ENCODE results near the gene GRP. TPM values are rescaled to one million over a fixed set of nuclear protein-coding genes. Genes with fewer than 3 reads are reported as not detected.

GRP gene
- total RNA-seq (2014; rRNA removed; shearing (Covaris generic)): 0.22 TPM in 1 of 2 replicates, not detected in the other

DNA sequence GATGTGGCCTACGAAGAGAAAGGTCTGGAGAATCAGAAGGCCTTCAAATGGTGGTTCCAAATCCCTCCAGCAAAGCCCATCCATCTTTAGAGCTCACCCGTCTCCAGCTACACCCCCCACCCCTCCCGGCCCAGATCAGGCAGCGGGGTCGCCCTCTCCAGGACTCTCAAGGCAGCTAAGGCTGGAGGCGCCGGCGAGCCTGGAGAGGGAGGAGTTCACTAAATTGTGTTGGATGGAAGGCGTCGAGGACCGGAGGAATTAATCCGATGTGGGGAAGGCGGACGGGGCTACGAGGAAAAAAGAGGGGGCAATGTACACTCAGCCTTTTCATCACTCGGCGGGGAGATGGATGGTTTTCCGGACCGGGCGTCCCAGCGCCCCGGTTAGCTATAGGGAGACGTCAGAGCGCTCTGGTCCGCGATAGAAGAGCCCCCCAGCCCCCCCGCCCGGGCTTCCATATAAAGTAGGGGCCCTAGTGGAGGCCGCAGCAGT lies at the start of gene GRP:
Gene GRP (plus strand): TSS at position 487 of the 492 bp plus-strand sequence. CDS start 108 bp downstream, outside the sequence.
- no peaks in the 10 kb centered on the region for H3K9me3 ChIP-seq (replicated peaks)
- H3K4me1 ChIP-seq: no peaks in the 10 kb centered on the region
- H3K27me3 ChIP-seq: no peaks in the 10 kb centered on the region
- no peak within 1 kb of the TSS for H3K4me3 ChIP-seq
- no peaks in the 10 kb centered on the region for H3K36me3 ChIP-seq
- no peak within 1 kb of the TSS for H3K27ac ChIP-seq
- DNase-seq: no peak

DNA sequence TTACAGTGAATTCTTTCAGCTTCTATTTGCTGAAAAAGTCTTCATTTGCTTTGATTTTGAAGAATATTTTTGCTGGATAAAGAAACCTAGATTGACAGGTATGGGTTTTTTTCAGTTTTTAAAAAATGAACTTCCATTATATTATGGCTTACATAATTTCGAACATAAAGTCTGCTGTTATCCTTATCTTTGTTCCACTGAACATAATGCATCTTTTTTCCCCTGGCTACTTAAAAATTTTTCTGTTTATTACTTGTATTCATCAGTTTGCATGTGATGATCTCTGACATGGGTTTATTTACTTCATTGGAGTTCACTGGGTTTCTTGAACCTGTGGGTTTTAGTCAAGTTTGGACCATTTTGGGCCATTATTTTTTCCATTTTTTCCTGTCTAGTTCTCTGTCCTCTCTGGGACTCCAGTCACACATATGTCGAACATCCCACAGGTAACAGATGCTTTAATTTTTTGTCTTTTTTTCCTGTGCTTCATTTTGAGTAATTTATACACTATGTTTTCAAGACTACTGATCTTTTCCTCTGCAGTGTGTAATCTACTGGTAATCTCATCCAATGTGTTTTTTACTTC lies 47.2 kb upstream of the GRP start:
- H3K27me3 ChIP-seq: no peaks in the 10 kb centered on the region

DNA sequence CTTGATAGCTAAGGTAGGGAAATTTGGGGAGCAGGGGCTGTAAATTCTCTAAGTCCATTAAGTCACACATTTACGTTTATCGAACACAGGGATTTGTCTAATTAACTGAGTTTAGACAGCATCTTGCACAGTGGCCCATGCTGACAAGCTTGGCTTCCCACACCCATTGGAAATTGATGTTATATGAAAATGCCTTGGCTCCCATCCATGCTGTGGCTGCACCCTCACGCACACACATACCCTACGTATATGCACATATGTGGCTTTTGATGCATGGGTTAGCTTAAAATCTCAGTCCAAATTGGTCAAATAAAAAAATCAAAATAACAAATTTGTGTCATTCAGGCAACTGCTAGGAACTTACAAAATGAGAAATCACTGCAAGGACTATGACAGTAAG lies 42.5 kb upstream of the GRP start:
- no peak for DNase-seq
- Histone ChIP-seq H3K4me3 (no peak overlapping the region), H3K4me1 (no peaks in the 10 kb centered on the region), H3K36me3 (no peaks in the 10 kb centered on the region), H3K27ac (no peak overlapping the region), H3K9me3 (replicated peaks) (no peaks in the 10 kb centered on the region), H3K27me3 (no peaks in the 10 kb centered on the region)

More for the DNA sequence above, 47.2 kb upstream of the GRP start:
- Histone ChIP-seq H3K4me1 (no peaks in the 10 kb centered on the region), H3K27ac (no peak overlapping the region), H3K9me3 (replicated peaks) (no peaks in the 10 kb centered on the region), H3K36me3 (no peaks in the 10 kb centered on the region), H3K4me3 (no peak overlapping the region)
- no peak for DNase-seq

DNA sequence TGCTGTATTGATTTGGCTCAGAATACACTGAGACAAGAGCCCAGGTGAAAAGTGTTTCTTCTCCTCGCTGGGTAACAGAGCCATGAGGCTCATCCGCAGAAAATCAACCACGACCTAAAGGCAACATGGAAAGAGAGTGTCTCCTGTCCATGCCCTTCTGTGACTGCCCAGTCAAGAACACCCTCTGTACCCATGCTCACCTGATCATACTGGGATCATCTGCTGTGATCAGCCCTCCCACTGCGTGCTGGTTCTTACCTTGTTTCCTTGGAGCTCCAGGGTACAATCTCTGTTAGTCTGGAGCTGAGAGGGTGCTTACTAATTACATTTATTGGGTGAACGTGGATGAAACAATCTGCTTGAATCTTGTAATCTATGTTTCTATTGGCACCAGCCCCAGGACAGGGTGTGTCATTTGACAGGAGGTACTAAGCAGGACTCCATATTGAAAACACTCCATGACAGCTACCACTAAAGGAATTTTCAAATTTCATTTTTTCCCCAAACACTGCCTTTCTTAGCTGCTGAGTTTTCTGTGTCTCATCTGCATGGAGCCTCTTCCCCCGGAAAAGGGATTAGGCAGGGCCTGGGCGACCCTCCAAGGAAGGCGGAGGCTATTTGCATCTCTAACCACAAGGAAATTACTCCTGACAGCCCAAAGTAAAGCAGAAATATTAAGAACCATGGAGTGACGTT lies 39.7 kb upstream of the GRP start:
- H3K9me3 ChIP-seq (replicated peaks): no peaks in the 10 kb centered on the region
- no peak for DNase-seq
- no peaks in the 10 kb centered on the region for H3K36me3 ChIP-seq
- H3K4me1 ChIP-seq: no peaks in the 10 kb centered on the region
- no peak overlapping the region for H3K4me3 ChIP-seq
- no peaks in the 10 kb centered on the region for H3K27me3 ChIP-seq
- H3K27ac ChIP-seq: no peak overlapping the region

DNA sequence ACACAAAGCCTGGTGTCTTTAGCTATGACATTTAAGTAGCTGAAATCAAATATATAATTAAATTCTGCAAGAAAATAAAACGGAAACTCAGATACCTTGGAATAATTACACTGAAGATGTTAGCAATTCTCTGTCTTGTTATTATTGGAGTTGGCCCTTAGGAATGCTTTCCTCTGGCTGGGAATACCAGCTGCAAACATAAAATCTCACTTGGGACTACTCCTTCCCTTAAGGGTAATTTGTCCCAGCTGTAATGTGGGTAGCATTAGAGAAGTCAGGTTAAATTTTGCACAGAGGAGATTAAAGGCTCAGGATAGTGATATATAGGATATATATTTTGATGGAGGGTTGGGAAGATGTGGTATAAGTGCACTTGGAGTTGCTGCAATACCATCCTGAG lies 37.3 kb upstream of the GRP start:
- no peaks in the 10 kb centered on the region for H3K4me1 ChIP-seq
- no peak overlapping the region for H3K27ac ChIP-seq
- no peak for DNase-seq
- no peaks in the 10 kb centered on the region for H3K36me3 ChIP-seq
- H3K27me3 ChIP-seq: no peaks in the 10 kb centered on the region
- H3K9me3 ChIP-seq (replicated peaks): no peaks in the 10 kb centered on the region
- no peak overlapping the region for H3K4me3 ChIP-seq

DNA sequence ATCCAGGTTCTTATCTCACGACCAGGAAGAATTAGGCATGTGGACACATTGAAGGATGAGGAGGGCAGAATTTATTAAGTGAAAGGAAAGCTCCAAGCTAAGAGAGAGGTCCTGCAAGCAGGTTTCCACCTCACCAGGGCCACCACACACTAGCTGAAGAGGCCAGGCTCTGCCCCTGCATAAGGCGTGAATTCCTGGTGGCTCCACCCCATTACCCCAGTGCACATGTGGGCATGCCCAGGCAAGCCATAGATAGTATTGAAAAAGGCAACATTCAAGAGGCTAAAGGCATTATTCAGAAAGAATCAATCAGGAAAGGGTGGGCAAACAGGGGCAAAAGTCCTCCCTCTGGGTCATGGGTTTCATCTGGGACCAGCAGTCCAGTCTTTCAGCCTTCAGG lies 30.9 kb upstream of the GRP start:
- Histone ChIP-seq H3K4me3 (no peak overlapping the region), H3K9me3 (replicated peaks) (no peaks in the 10 kb centered on the region), H3K27me3 (no peaks in the 10 kb centered on the region), H3K27ac (no peak overlapping the region), H3K36me3 (no peaks in the 10 kb centered on the region), H3K4me1 (no peaks in the 10 kb centered on the region)
- no peak for DNase-seq

DNA sequence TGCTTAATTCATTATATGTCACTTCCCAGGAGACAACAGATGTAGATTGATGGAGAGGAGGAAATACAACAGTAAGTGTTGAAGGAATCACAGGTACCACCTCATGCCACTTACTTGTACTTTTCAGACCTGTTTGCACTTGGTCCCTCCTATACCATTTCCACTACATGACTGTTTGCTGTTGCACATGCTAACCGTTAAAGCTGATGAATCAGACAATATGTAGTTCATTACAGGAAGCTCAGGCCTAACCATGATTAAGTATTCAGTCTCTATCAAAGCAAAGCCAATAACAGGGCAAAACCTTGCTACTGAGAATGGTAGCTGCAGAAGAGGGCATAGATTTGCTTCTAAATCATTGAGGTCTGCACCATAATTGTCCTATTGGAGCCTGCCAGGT lies 30.2 kb upstream of the GRP start:
- H3K36me3 ChIP-seq: no peaks in the 10 kb centered on the region
- no peak for DNase-seq
- no peak overlapping the region for H3K4me3 ChIP-seq
- H3K4me1 ChIP-seq: no peaks in the 10 kb centered on the region
- H3K27ac ChIP-seq: no peak overlapping the region
- H3K9me3 ChIP-seq (replicated peaks): no peaks in the 10 kb centered on the region
- H3K27me3 ChIP-seq: no peaks in the 10 kb centered on the region

DNA sequence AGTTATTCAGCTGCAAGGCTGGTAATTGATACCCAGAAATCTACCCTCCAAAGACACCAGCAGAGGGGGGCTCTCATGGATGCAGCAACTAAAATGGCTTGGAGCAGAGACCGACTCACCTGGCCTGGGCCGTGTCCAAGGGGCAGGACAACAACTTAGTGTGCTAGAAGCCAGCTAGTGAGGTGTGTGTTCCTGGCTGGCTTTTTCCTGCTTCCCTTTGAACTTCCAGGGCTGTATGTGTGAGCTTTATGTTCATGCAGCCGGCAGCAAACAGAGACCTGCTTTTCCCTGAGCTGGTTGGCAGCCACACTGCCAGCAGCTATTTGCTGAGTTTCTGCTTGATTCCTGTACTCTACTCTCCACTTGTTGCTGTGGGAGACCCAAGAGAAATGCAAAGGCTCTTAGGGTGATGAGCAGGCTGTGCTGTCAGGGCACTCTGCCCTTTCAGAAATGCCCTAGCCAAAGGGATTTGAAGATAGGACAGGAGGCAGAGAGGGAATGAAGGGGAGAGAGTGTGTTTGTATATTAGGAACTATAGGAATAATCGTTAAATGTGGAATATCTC lies 23.7 kb upstream of the GRP start:
- H3K27ac ChIP-seq: no peak overlapping the region
- H3K4me1 ChIP-seq: no peaks in the 10 kb centered on the region
- no peak overlapping the region for H3K4me3 ChIP-seq
- no peaks in the 10 kb centered on the region for H3K9me3 ChIP-seq (replicated peaks)
- H3K27me3 ChIP-seq: no peaks in the 10 kb centered on the region
- H3K36me3 ChIP-seq: no peaks in the 10 kb centered on the region
- no peak for DNase-seq

DNA sequence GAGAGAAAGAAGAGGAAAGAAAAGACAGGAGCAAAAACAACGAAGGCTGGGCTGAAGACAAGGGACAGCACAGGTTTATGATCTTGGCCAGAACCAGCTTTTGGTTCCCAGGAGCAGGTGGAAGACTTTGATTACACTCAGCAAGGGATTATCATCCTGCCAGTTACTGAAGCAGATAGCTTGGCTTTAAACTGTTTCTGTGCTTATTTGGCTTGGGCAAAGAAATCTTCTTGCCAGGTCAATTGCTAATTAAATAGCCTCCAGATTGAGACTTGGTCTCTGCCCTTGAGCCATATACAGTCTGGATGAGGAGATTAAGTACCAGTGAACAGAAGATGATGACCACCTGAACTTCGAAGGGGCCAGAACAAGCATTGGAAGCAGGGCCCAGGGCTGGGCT lies 22.3 kb upstream of the GRP start:
- Histone ChIP-seq H3K4me3 (no peak overlapping the region), H3K27me3 (no peaks in the 10 kb centered on the region), H3K9me3 (replicated peaks) (no peaks in the 10 kb centered on the region), H3K27ac (no peak overlapping the region), H3K4me1 (no peaks in the 10 kb centered on the region), H3K36me3 (no peaks in the 10 kb centered on the region)
- no peak for DNase-seq

DNA sequence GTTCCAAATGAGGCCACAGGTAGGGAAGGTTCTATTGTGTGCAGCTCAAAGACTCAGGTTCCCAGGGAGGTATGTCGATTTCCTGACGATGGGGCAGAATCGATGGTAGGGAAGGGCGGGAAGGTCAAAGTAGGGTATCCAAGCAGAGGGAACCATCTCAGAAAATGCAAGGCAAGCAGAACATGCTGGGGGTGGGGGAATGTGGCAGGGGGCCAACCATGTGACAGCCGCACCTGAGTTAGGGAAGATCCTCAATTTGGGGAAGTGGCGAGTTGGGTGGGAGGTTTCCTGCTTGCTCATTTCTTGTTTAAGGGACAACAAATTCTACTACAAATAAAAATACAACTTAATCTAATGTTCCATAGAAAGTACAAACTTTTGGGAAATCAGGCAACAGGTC lies 21.7 kb upstream of the GRP start:
- Histone ChIP-seq H3K27me3 (no peaks in the 10 kb centered on the region), H3K36me3 (no peaks in the 10 kb centered on the region), H3K4me3 (no peak overlapping the region), H3K4me1 (no peaks in the 10 kb centered on the region), H3K27ac (no peak overlapping the region), H3K9me3 (replicated peaks) (no peaks in the 10 kb centered on the region)
- no peak for DNase-seq

DNA sequence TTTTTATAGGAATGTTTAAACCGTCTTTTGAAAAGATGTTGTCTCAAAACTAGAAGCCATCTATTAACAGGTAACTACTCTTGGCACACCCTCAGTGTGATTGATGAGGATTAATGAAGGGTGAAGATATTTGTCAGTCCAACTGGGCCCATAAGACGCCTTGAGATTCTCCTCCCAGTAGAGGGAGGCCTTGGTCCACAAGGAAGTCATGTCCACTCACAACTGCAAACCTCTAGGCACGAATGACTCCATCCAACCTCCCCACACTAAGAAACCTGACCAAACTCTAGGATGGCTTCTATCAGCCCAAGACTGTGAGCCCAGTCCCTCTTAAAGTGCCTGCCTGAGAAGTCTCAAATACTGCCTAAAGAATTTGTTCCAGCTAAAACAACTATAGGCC lies 19.2 kb upstream of the GRP start:
- Histone ChIP-seq H3K36me3 (no peaks in the 10 kb centered on the region), H3K4me3 (no peak overlapping the region), H3K9me3 (replicated peaks) (no peaks in the 10 kb centered on the region), H3K4me1 (no peaks in the 10 kb centered on the region), H3K27ac (no peak overlapping the region), H3K27me3 (no peaks in the 10 kb centered on the region)
- no peak for DNase-seq

DNA sequence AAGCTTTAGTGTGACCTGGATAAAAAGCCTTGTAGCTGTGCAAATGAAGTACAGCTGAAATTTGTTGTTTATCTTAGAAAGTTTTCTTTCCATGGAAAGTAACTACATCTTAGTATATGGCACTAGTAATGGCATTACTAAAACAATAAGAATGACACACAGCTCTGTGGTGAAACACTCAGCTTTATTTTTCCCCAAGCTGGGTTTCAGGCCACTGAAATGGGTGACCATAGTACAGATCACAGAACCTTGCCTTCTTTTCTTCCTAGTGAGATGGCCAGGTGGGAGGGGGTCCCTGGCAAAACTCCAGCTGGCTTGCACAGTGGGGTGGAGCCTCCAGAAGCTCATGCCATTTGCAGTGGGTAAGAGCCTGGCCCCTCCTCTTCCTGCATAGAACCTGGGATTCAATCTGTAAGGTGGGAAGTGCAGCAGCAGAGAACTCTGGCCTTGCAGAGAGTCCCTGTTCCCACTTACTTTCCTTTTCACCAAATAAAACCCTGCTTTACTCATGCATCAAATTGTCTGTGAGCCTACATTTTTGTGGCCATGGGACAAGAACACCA lies 17.6 kb upstream of the GRP start:
- Histone ChIP-seq H3K4me1 (no peaks in the 10 kb centered on the region), H3K4me3 (no peak overlapping the region), H3K27me3 (no peaks in the 10 kb centered on the region), H3K27ac (no peak overlapping the region), H3K9me3 (replicated peaks) (no peaks in the 10 kb centered on the region), H3K36me3 (no peaks in the 10 kb centered on the region)
- DNase-seq: peak in 1 of 2 experiments; percentile 1

DNA sequence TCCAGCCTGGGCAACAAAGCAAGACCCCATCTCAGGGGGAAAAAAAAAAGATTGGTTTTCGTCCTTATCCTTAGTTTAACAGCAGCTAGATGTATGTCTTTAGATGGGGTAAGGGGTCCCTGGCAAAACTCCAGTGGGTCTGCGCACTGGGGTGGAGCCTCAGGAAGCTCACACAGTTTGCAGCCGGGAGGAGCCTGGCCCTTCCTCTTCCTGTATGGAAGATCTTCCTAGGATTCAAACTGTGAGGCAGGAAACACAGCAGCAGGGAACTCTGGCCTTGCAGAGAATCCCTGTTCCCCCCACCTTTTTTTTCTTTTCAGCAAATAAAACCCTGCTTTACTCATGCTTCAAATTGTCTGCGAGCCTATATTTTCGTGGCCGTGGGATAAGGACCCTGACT lies 12.5 kb upstream of the GRP start:
- H3K9me3 ChIP-seq (replicated peaks): no peaks in the 10 kb centered on the region
- no peak overlapping the region for H3K27ac ChIP-seq
- no peaks in the 10 kb centered on the region for H3K36me3 ChIP-seq
- no peak for DNase-seq
- no peaks in the 10 kb centered on the region for H3K27me3 ChIP-seq
- H3K4me3 ChIP-seq: no peak overlapping the region
- no peaks in the 10 kb centered on the region for H3K4me1 ChIP-seq

DNA sequence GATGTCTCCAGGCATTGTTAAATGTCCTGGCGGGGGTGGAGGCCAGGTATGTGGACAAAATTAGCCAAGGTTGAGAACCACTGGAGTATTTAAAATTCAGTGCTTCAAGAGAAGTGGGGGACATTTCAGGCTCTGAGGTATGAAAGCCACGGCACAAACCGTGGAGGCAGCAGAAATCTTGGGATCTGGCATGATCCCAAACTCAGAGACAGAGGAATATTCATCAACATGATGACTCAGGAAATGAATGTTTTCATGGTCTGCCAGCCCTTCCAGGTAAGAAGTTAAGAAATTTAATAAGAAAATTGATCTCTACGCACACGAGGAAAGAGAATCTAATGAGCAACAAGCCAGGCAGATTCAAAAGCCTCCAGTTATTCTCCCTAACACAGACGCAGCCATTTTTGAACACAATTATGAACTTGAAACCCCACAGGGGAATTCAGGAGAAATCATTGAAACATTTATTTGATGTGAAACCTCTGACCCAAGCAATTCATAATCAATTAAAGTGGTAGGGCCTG lies 11.3 kb upstream of the GRP start:
- no peaks in the 10 kb centered on the region for H3K36me3 ChIP-seq
- H3K9me3 ChIP-seq (replicated peaks): no peaks in the 10 kb centered on the region
- no peak for DNase-seq
- H3K27me3 ChIP-seq: no peaks in the 10 kb centered on the region
- H3K27ac ChIP-seq: no peak overlapping the region
- H3K4me1 ChIP-seq: no peaks in the 10 kb centered on the region
- no peak overlapping the region for H3K4me3 ChIP-seq

DNA sequence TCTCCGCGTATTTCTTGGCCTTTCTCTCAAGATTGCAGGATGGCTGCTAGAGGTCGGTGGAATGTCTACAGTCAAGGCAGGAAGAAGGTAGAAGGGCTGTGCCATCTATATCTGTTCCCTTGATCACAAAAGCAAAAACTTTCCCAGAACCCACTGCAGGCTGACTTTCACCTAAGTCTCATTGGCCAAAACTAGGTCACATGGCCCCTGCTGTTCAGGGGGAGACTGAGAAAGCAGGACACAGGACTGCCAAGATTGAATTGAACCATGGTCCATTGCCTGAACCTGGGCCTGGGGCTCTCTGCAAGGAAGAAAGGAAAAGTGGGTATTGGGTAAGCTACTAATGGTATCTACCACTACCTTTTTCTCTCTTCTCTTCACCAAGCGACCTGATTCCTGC lies 9.7 kb upstream of the GRP start:
- Histone ChIP-seq H3K36me3 (no peaks in the 10 kb centered on the region), H3K27me3 (no peaks in the 10 kb centered on the region), H3K4me1 (no peaks in the 10 kb centered on the region), H3K4me3 (no peak overlapping the region), H3K27ac (no peak overlapping the region), H3K9me3 (replicated peaks) (no peaks in the 10 kb centered on the region)
- DNase-seq: no peak

Data from SJCRH30 (cell line).